Activated CD4-positive, CD25-positive, alpha-beta regulatory T cell treated with anti-CD3 and anti-CD28 coated beads, Interleukin-2, amount 50 U/mL, for 16 hours (primary cell): ENCODE results near the gene SLC6A4.
"Not testable (repeated sequence)": the region's sequence is repeated elsewhere in the genome, so short reads cannot be mapped to it uniquely, and the experiment has no call there.

Source experiments
- DNase-seq: peaks from one replicate; pipeline ENCODE4 v3.0.0-alpha.2; 2020; ENCODE audit warnings: low read depth, low spot score

Gene SLC6A4

DNA sequence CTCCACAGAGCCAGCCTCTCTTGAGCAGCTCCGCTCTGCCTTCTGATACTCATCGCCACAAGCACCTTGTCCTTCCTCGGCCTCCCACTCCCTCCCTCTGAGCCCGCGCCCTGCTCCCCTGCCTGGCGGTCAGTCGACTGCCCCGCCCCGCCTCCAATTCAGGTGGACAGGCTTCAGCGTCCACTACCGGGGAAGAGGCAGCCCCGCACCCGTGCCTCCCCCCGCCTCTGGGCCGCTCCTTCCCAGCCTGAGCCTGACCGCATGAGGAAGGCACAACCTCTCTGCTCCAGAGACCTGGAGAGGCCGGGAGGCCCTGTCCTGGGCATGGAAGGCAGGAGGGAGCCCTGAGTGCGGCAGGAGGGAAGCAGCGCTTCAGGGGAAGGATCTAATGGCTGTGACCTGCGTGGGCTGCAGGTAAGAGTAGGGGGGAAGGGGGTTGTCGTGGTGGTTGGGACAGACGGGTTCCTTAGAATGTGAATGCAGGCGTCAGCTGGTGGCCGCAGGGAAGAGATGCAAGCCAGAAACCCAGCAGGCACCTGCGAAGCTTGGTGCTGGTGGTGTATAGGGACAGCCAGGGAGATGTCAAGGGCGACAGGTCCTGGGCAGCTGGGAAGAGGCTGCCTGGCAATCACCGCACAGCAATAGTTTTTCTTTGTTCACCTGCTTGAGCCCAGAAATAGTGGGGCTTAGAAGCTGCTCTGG lies 3.0 kb upstream of the SLC6A4 start:
- DNase-seq: no peak

DNA sequence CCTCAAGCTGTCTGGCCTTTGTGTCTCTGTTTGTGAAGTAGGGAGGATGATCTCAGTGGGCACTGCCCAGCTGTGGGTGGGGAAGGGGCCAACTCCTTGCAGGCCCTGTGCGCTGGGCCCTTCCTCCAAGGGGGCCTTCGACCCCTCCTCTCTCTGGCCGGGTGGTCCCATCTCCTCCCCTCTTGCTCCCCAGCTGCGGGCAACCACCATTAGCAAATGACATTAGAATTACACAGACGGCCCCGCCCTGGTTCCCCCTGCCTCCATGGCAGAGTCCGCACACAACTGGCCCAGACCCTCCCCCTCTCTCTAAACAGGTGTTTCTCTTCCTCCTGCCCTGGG lies 2.5 kb upstream of the SLC6A4 start:
- DNase-seq: no peak

DNA sequence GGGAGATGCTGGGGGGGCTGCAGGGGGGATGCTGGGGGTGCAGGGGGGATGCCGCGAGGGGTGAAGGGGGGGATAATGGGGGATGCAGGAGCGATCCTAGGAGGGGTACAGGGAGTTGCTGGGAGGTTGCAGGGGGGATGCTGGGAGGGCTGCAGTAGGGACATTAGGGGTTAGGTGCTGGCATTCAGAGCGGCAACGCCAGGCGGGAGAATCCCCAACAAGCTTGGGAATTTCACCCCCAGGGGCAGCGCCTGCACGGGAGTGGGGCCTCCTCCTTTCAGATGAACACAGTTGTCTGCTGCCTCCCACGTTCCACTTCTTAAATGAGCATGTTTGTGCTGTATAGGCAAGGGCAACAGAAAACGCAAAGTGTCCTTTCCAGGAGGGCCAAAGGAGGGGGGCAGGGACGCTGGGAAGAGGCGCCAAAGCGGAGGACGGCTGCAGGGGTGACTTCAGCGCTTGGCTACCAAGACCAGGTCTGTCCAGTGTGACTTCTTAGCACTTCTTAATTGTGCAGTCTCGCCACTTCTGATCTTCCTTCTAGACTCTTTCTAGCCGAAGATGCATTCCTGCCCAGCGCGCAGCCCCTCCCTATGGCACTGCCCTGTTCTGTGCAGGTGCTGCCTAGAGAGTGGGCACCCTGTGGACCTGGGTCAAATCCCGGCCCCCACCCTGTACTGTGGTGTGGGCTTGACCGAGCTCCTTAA lies 2.0 kb upstream of the SLC6A4 start:
- DNase-seq: no peak

DNA sequence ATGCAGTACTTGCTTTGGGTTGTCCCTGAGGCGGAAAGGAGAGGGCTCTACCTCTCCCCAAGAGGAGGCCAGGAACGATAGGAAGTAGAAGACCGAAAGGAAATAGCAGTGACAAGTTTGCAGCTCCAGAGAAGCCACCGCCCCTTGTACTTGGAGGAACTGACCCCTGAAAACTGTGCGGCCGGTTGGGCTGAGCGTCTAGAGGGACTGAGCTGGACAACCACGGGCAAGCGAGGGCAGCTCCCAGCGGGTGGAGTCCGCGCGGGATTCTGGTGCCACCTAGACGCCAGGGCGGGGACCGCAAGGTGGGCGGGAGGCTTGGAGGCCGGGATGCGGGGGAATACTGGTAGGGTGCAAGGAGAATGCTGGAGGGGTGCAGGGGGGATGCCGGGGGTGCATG lies 1.3 kb upstream of the SLC6A4 start:
- DNase-seq: no peak

DNA sequence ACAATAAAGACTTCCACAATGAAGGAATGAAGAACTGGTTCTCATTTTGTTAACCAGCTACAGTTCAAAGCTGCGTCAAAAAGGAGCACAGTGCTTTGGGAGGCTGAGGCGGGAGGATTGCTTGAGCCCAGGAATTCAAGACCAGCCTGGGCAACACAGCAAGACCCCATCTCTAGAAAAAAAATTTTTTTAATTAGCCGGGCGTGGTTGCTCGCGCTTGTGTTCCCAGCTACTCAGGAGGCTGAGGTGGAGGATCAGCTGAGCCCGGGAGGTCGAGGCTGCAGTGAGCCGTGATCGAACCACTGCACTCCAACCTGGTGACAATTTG lies 764 bp upstream of the SLC6A4 start:
- no peak for DNase-seq

DNA sequence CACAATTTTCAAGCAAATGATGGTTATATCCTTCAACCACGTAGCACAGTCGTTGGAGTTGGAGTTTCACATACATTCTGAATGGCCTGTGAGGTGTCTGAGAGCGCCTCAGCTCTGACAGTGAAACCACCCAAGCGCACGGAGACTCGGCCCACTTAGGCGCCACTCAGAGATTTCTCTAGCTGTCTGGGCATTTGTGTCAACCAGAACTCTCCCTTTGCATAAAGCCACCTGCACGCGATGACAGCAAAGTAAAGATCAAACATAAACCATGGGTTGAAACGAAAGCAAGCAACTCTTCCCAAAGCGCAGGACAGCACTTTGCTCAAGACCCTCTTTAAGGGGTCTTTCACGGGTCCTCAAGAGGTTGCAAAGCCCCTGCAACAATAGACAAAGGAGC lies 533 bp downstream of the SLC6A4 start:
- DNase-seq: no peak

DNA sequence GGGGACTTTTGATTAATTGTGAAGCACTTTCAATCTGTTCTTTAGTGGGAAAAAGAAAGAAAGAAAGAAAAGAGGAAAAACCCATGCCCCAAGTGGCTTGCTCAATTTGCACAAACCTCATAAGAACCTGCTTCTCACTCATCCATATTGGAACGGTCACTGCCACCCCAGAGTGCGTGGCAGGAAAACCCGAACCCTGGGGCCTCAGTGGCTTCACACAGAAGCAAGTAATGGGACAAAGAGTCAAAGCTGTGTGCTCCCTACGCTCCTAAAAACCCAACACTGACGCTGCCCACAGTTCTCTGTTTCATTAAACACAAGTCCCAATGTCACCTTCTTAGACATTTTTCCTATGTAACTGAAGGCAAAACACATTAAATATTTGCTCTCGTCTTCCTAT lies 1.2 kb downstream of the SLC6A4 start:
- no peak for DNase-seq

DNA sequence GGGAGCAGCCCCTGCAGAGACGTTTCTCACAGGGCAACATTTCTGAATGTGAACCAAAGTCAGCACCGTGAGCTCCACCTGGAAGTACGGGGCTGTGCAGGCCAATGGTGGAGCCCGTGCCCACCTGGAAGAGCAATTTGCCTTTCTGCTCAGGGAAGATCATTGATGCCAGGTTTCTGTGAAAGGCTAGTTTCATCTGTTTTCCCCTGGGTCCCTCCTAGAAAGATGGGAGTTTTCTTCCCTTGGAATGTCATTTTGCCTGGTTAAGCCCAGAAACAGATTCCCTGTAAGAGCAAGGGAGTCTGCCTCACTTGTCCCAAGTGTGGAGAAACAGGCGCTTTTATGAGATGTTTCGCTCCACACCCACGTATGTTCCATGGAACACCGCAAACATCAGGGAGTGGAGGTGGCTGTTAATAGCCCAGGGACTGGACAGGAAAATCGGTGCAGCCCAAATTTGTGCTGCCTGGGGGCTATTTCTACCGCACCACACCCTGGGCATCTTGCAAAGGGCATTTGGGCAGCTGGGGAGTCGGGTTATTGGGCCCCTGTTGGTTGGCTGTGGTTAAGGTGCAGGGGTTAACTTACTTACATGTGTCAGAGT lies 2.6 kb downstream of the SLC6A4 start:
- DNase-seq: no peak

DNA sequence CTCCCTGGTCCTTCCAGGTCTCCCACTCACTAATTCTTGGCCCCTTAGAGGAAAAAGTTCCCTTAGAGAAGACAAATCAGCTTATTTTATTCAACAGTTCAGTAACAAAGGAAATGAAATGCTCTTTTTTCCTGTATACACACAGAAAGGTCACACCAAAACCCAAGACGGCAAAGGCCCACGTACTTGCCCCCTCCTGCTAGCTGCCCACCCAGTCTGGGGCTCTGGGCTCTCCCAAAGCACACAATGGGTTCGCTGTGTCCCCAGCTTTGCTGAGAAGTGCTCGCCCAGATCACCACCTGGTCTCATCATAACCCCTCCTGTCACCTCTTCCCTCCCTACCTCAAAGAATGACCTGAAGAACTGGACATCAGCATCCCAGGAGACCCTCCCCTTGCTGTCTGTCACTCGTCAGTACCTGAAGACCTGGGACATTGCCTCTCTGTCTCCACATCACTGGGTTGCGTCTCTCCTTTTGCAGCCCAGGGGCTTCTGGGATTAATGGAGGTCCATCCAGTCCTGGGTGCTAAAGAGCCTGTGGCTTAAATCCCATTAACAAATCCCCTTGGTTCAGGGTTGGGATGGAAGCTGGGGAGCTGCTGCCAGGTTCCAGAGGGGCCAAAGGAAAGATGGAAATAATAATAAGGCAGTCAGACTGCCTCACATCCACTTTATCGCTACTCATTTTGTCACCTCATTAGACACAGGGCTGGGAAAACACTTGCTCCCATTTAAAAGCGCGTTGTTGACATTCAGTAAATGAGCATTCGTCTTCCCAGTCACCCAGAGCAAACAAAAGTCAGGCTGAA lies 3.3 kb downstream of the SLC6A4 start:
- DNase-seq: no peak

DNA sequence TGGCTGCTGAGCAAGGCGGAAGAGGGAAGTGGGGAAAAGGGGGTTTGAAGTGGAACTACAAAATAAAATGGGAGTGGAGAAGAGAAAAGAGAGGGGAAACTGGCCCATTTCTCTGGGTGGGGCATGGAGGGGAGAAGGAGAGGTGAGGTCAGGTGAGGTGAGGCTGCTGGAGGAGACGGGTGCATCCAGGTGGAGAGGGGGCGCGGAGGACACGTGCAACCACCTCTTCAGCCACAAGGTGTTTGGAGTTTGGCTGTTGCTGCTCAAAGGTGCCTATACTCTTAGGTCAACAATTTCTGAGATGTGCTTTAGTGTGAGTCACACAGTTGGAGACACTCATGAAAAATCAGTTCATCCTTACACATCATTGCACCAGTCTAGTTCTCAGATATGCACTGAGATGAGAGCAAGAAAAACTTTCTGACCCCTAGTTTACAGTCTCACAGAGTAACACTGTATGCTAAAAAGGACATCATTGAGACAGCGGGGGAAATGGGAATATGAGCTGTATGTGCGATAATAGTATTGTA lies 4.8 kb downstream of the SLC6A4 start:
- no peak for DNase-seq

DNA sequence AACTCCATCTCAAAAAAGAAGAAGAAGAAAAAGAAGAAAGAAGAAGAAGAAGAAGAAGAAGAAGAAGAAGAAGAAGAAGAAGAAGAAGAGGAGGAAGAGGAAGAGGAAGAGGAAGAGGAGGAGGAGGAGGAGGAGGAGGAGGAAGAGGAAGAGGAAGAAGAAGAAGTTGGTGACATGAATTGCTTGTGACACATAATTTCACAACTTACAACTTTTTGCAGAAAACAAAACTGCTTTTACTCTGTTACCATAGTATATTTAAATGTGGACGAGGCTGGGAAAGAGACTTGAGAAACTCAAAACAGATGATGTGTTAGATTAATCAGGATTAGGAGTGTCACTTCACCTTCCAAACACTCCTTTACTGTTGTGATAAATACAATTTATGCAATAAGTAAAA lies 5.5 kb downstream of the SLC6A4 start:
- DNase-seq: not testable (repeated sequence)

DNA sequence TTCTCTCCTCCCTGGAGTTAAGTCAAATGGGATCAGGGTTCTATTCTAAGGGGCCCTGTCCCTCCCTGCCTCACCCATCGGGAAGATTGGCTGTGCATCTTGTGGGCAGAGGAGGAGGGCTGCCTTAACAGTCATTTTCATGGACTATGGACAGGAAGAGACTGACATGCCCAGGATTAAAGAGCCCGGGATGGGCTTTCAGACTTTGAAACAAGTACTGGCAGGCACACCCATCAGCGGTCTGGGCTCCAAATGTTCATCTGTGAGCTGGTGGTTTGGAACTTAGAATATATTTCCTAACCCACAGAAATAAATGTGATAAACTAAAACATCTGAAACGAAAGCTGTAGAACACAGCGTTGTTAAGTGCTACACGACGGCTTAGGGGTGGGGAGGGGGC lies 6.5 kb downstream of the SLC6A4 start:
- no peak for DNase-seq

DNA sequence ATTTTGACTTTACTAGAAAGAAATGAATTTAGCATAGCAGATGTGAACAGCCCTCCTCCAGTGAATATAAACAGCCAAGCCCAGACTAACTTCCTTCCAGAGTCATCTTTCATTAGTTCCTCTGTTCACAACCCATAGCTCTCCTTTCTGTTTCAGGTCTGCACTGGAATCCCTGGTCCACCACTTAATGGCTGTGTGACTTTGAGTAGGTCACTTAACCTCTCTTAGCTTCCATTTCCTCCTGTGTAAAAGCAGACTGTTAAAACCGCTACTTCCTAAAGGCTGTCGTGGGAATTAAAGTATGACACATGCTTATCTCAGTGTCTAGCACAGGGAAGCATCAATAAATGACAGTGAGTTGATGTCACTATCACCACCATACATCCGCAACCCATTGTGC lies 7.5 kb downstream of the SLC6A4 start:
- DNase-seq: no peak

DNA sequence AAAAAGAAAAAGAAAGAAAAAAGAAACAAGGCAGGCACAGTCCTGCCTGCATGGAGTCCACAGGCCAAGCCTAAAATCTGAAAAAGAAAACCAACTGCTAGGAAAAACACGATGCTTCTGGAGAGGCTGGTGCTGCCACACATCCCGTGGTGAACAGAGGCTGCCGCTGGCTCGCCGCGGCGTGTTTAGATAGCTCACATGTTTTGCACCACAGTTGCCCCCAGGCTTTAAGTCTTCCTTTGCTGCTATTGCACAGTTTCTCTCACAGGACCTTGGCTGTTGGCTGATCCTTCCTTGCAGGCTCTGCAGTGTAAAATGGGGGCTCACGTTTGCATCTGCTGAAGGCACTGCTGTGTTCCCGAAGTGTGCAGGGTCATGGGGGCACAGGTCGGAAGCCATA lies 8.6 kb downstream of the SLC6A4 start:
- no peak for DNase-seq

DNA sequence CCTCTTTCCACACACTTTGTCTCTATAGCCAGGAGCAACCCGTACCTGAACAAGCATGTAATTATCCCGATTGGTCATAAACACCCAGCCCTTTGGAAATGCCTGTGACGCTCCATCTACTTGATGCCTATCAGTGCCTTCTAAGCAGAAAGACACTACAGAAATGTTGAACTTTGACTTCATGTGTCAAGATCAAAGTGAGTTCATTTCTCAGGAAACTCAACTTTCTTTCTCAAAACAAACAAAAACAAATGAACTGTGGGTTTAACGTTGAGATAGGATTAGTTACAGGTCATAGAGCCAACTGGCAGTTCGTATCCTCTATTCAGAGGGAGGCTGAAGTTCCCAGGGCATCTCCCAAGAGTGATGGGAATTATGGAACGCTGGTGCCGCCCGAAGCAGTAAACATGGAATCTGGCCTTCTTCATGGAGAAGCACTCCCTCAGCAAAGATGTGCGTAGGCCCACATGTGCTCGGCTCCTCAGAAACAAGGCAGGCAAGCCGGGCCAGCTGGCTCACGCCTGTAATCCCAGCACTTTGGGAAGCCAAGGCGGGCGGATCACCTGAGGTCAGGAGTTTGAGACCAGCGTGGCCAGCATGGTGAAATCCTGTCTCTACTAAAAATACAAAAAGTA lies 9.5 kb downstream of the SLC6A4 start:
- DNase-seq: no peak

DNA sequence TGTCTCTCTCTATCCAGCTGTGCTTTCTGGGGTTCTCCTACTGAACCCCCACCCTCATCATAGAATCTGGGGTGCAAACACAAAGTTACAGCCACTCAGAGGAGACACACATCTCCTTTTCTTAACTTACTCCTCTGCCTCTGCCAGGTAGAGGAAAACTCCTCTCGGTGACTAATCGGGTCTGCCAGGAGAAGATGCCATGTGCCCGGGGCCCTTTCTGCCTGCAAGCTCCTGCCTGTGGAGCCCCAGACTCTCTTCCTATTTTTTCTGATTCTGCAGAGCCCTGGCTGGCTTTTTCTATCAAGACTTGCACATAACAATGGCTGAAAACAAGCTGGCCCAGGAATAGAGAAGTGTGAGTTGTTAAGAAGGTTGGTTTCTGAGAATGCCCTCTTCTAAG lies 10.4 kb downstream of the SLC6A4 start:
- DNase-seq: no peak

DNA sequence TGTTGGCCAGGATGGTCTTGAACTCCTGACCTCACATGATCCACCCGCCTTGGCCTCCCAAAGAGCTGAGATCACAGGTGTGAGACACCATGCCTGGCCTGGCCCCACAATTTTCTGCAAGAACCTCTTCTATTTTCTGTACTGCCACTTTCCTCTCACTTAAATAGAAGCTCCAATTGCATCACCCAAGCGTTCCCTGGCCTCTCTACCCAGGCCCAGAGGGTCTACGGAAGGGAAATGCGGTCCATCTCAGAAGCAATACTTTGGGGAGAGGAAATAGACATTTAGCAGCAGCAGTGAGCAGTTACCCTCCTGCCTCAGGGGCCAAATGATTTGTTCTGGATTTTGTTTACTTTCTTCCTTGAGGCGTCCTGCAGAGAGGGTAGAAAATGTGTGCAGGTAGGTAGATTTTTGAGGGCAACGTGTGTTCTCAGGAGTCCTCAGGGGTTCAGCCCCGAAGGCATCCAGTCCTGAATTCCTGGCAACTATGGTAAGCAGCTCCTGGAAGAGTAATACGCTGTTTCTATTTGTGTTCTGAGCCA lies 11.0 kb downstream of the SLC6A4 start:
- DNase-seq: no peak

DNA sequence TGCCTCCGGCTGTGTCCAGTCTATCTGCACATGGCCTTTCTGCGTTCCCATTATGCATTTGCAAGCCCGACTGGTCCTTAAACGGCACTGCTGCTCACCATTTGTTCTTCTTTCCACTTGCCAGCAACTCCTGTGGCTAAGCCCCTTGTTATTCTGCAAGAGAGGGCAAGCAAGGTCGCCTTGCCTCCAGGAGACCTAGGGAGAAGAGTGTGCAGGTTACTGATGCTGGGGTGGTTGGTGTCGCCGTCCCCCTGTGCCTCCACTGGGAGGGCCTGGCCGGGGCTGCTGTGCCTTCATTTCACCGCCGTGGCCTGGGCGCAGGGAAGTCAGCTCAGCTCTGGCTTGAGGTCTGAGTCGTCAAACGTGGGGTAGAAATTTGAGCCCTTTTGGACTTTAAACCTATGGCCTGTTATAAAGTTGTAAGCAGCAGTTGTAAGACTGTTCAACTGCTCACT lies 12.7 kb downstream of the SLC6A4 start:
- DNase-seq: no peak

DNA sequence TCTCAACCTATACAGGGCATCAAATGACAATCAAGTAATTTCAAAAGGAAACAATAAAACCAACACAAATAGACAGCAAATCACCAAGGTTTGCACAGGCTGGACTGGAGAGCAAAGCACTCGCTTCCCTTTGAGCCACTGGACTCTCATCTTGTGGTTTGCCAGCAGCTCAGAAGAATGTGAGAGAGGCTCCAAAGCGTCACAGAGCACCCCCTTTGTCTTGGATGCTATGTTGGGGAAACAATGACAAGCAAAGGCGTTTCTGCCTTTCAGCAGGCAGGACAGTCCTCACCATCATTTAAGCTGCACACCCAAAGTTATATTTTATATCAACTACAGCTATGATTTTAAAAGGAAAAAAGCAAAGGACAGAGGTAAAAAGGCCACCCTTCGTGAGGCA lies 13.2 kb downstream of the SLC6A4 start:
- DNase-seq: no peak

DNA sequence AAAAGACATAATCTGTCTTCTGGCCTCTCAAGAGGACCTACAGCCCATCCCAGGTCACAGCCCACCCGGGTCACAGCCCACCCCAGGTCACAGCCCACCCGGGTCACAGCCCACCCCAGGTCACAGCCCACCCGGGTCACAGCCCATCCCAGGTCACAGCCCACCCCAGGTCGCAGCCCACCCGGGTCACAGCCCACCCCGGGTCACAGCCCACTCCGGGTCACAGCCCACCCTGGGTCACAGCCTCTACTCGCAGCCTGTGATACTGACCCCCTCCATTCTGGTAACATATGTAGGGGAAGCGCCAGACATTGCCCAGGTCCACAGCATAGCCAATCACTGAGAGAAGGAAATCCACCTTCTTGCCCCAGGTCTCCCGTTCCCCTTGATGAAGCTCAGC lies 14.2 kb downstream of the SLC6A4 start:
- DNase-seq: no peak

DNA sequence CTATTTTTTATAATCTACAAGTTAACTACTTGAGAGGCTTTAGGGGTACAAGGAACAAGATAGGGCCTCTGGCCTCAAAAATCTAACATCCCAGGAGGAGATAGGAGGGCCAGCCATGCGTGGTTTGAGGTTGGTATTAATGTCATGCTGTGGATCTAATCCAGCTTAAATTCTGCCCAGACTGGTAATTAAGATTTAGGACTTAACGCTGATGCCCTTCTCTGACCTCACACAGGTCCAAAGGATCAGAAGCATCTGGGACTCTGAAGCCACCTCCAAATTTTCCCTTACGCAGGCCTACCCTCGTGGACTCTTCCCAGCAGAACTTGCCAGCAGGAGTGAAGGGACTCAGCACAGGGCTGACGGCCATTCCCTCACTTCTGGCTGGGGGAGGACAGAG lies 15.1 kb downstream of the SLC6A4 start:
- no peak for DNase-seq

DNA sequence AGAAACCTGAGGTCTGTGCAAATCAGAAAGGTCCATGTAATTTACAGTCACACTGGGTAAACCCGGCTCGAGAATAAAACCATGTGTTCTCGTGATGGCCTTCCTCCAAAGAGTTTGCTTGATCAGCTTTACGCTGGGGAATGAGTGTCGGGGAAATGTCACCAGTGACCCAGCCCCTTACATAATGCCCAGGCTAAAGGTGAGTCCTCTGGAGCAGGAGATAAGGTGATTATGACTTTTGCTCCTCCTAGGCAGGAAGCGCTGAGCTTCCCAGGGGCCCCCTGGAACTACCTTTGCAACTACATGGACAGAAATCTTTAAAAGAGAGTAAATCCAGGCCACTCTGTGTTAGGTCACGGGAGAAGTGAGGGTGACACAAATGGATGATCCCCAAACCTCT lies 15.7 kb downstream of the SLC6A4 start:
- no peak for DNase-seq
